Activated naive CD4-positive, alpha-beta T cell treated with anti-CD3 and anti-CD28 coated beads, Interleukin-2, amount 10 ng/mL, durations not matched to agents 7 days and 5 days (primary cell): ENCODE measurements around the gene HOXB9.

Source experiments
- CTCF ChIA-PET: fragments of 350-600 bp; sonication (Branson Sonifier 250); formaldehyde crosslinking; loops from one replicate; lab custom pipeline; 2021; ENCODE audit warnings: antibody characterized with exemption; lab: Charles Lee
- DNase-seq: peaks from one replicate; pipeline ENCODE4 v3.0.0-alpha.2; 2020
- H3K27ac Mint-ChIP-seq: one replicate; pipeline ENCODE4 v1.8.0; 2021; ENCODE audit warnings: mild to moderate bottlenecking, moderate library complexity, mixed read lengths
- H3K27me3 Mint-ChIP-seq: one replicate; pipeline ENCODE4 v1.8.0; 2021; ENCODE audit warnings: mild to moderate bottlenecking, mixed read lengths
- H3K36me3 Mint-ChIP-seq: one replicate; pipeline ENCODE4 v1.8.0; 2021; ENCODE audit warnings: mixed read lengths
- H3K4me1 Mint-ChIP-seq: one replicate; pipeline ENCODE4 v1.8.0; 2021; ENCODE audit warnings: mixed read lengths
- H3K4me3 Mint-ChIP-seq: one replicate; pipeline ENCODE4 v1.8.0; 2021; ENCODE audit warnings: mild to moderate bottlenecking, moderate library complexity, mixed read lengths
- H3K9me3 Mint-ChIP-seq: one replicate; pipeline ENCODE4 v1.8.0; 2021; ENCODE audit warnings: mixed read lengths

The HOXB9 gene

GRCh38 chr17:48624118-48624517 is 2.0 kb downstream of the HOXB9 start:
- H3K4me3 Mint-ChIP-seq: no peak overlapping the region
- H3K27ac Mint-ChIP-seq: no peak overlapping the region

GRCh38 chr17:48623583-48623982 is 2.6 kb downstream of the HOXB9 start:
- Mint-ChIP-seq H3K36me3 (peaks cover under 1% of the 10 kb centered on the region), H3K27ac (no peak overlapping the region), H3K4me1 (peaks cover 28% of the 10 kb centered on the region), H3K4me3 (no peak overlapping the region), H3K9me3 (no peaks in the 10 kb centered on the region), H3K27me3 (peaks cover 100% of the 10 kb centered on the region)
- no peak for DNase-seq
- CTCF ChIA-PET: interaction anchor here (1.1 to 2.8 kb wide), 2 partner anchors 13 to 55 kb away, joined by 3 to 12 read pairs; no protein-coding TSS in a partner anchor

More at GRCh38 chr17:48624118-48624517, 2.0 kb downstream of the HOXB9 start:
- CTCF ChIA-PET: interaction anchor here (0.7 to 2.8 kb wide), 3 partner anchors 13 to 54 kb away, joined by 3 to 12 read pairs (median 3); no protein-coding TSS in a partner anchor
- Mint-ChIP-seq H3K4me1 (peaks cover 22% of the 10 kb centered on the region), H3K27me3 (peaks cover 100% of the 10 kb centered on the region), H3K9me3 (no peaks in the 10 kb centered on the region), H3K36me3 (no peaks in the 10 kb centered on the region)
- no peak for DNase-seq

- DNase-seq: no peak
- Mint-ChIP-seq H3K4me1 (peaks cover 34% of the 10 kb centered on the region), H3K36me3 (peaks cover 1% of the 10 kb centered on the region), H3K9me3 (no peaks in the 10 kb centered on the region), H3K27ac (no peak overlapping the region), H3K4me3 (no peak overlapping the region), H3K27me3 (peaks cover 100% of the 10 kb centered on the region)
- CTCF ChIA-PET: interaction anchor here (0.5 to 2.8 kb wide), 5 partner anchors 10 to 102 kb away, joined by 3 to 12 read pairs (median 5); no protein-coding TSS in a partner anchor
These were observed 3.3 kb downstream of the HOXB9 start for GRCh38 chr17:48622857-48623256.

GRCh38 chr17:48621410-48622392 is 4.5 kb downstream of the HOXB9 start:
- CTCF ChIA-PET: interaction anchor here (0.8 to 2.8 kb wide), 6 partner anchors 11 to 604 kb away, joined by 3 to 12 read pairs (median 5); partner anchors contain the start of gene HOXB5
- no peak overlapping the region for H3K27ac Mint-ChIP-seq
- DNase-seq: no peak
- H3K9me3 Mint-ChIP-seq: no peaks in the 10 kb centered on the region
- peaks cover 100% of the 10 kb centered on the region for H3K27me3 Mint-ChIP-seq
- H3K4me1 Mint-ChIP-seq: peaks cover 40% of the 10 kb centered on the region
- peaks cover 4% of the 10 kb centered on the region for H3K36me3 Mint-ChIP-seq
- no peak overlapping the region for H3K4me3 Mint-ChIP-seq

GRCh38 chr17:48620461-48621139 is 5.6 kb downstream of the HOXB9 start:
- Mint-ChIP-seq H3K4me3 (no peak overlapping the region), H3K4me1 (peaks cover 35% of the 10 kb centered on the region), H3K27me3 (peaks cover 100% of the 10 kb centered on the region), H3K27ac (no peak overlapping the region), H3K9me3 (no peaks in the 10 kb centered on the region), H3K36me3 (peaks cover 4% of the 10 kb centered on the region)
- DNase-seq: no peak
- CTCF ChIA-PET: interaction anchor here (1.3 kb wide), 1 partner anchor 12 kb away, joined by 5 read pairs; no protein-coding TSS in a partner anchor

GRCh38 chr17:48619826-48620449 is 6.2 kb downstream of the HOXB9 start:
- Mint-ChIP-seq H3K27ac (peak overlapping the region; percentile 62), H3K4me3 (no peak overlapping the region), H3K27me3 (peaks cover 100% of the 10 kb centered on the region), H3K4me1 (peaks cover 30% of the 10 kb centered on the region), H3K36me3 (peaks cover 4% of the 10 kb centered on the region), H3K9me3 (no peaks in the 10 kb centered on the region)
- CTCF ChIA-PET: interaction anchor here (2.4 kb wide), 1 partner anchor 485 kb away, joined by 8 read pairs; no protein-coding TSS in a partner anchor
- no peak for DNase-seq

GRCh38 chr17:48618256-48618896 is 7.8 kb downstream of the HOXB9 start:
- DNase-seq: peak; percentile 87
- Mint-ChIP-seq H3K36me3 (peaks cover 4% of the 10 kb centered on the region), H3K4me3 (peak overlapping the region; percentile 41), H3K9me3 (no peaks in the 10 kb centered on the region), H3K27ac (peak overlapping the region; percentile 80), H3K4me1 (peaks cover 35% of the 10 kb centered on the region), H3K27me3 (peaks cover 100% of the 10 kb centered on the region)
- CTCF ChIA-PET: interaction anchor here (0.6 to 2.4 kb wide), 23 partner anchors 8 to 593 kb away, joined by 3 to 21 read pairs (median 4); partner anchors contain the start of gene HOXB5

- Mint-ChIP-seq H3K36me3 (peaks cover 4% of the 10 kb centered on the region), H3K4me1 (peaks cover 40% of the 10 kb centered on the region), H3K27me3 (peaks cover 100% of the 10 kb centered on the region), H3K4me3 (no peak overlapping the region), H3K27ac (peak overlapping the region; percentile 70), H3K9me3 (no peaks in the 10 kb centered on the region)
- no peak for DNase-seq
- CTCF ChIA-PET: interaction anchor here (0.9 to 2.4 kb wide), 18 partner anchors 9 to 592 kb away, joined by 3 to 21 read pairs (median 5); partner anchors contain the start of gene HOXB5
These were observed 8.5 kb downstream of the HOXB9 start for GRCh38 chr17:48617471-48618255.

GRCh38 chr17:48616717-48617470 is 9.3 kb downstream of the HOXB9 start:
- Mint-ChIP-seq H3K9me3 (no peaks in the 10 kb centered on the region), H3K27me3 (peaks cover 100% of the 10 kb centered on the region), H3K36me3 (peaks cover 4% of the 10 kb centered on the region), H3K4me1 (peaks cover 46% of the 10 kb centered on the region), H3K4me3 (no peak overlapping the region), H3K27ac (peak overlapping the region; percentile 42)
- DNase-seq: no peak
- CTCF ChIA-PET: interaction anchor here (0.9 to 2.3 kb wide), 5 partner anchors 24 to 536 kb away, joined by 4 to 21 read pairs (median 6); partner anchors contain the start of gene HOXB5

- no peaks in the 10 kb centered on the region for H3K9me3 Mint-ChIP-seq
- H3K27ac Mint-ChIP-seq: peak overlapping the region; percentile 69
- peaks cover 53% of the 10 kb centered on the region for H3K4me1 Mint-ChIP-seq
- peaks cover 4% of the 10 kb centered on the region for H3K36me3 Mint-ChIP-seq
- peaks cover 100% of the 10 kb centered on the region for H3K27me3 Mint-ChIP-seq
- no peak overlapping the region for H3K4me3 Mint-ChIP-seq
- no peak for DNase-seq
- CTCF ChIA-PET: interaction anchor here (2.8 kb wide), 1 partner anchor 10 kb away, joined by 11 read pairs; the partner anchor contains the start of gene HOXB9
These were observed 10.0 kb downstream of the HOXB9 start for GRCh38 chr17:48615963-48616716.
